Fibroblast of lung (primary cell): ENCODE measurements around the gene ENG. TPM values are rescaled to one million over a fixed set of nuclear protein-coding genes. Genes with fewer than 3 reads are reported as not detected.

ENCODE experiments used
- DNase-seq, 2 donors: peaks; one replicate each; pipeline versions ENCODE4 v3.0.0 to v3.0.0-alpha.2; 2010; ENCODE audit warnings: low read depth in 2 of 2
- H2AFZ ChIP-seq: 2 replicates; pipeline ENCODE4 v1.5.1; 2012; ENCODE audit warnings: low read length, control low read depth, inconsistent platforms
- H3K27ac ChIP-seq: 2 replicates; pipeline ENCODE4 v1.5.1; 2011; ENCODE audit warnings: low read length, control low read depth; ENCODE audit not compliant: insufficient read depth
- H3K27me3 ChIP-seq: 2 replicates; pipeline ENCODE4 v1.5.1; 2011; ENCODE audit warnings: mild to moderate bottlenecking, low read length; ENCODE audit not compliant: control insufficient read depth, insufficient read depth
- H3K36me3 ChIP-seq: 2 replicates; pipeline ENCODE4 v1.5.1; 2011; ENCODE audit warnings: low read length; ENCODE audit not compliant: control insufficient read depth, insufficient read depth
- H3K4me1 ChIP-seq: 2 replicates; pipeline ENCODE4 v1.5.1; 2011; ENCODE audit warnings: low read length; ENCODE audit not compliant: control insufficient read depth, insufficient read depth; ENCODE audit errors: extremely low read depth
- H3K4me2 ChIP-seq: 2 replicates; pipeline ENCODE4 v1.5.1; 2011; ENCODE audit warnings: low read length, control low read depth; ENCODE audit not compliant: insufficient read depth; ENCODE audit errors: extremely low read depth
- H3K4me3 ChIP-seq, 4 experiments: fragments of 200-600 bp in 1 of 4; sonication (generic) in 1 of 4; replicated peaks in 1 of 4; 2 replicates each; pipeline ENCODE4 v1.5.1; 2011 to 2016; ENCODE audit warnings: low read length in 4 of 4, low read depth in 3 of 4, mild to moderate bottlenecking in 3 of 4, control low read depth in 2 of 4, inconsistent platforms in 1 of 4, mixed read lengths in 1 of 4; ENCODE audit not compliant: insufficient read depth in 1 of 4; ENCODE audit errors: control extremely low read depth in 1 of 4
- H3K79me2 ChIP-seq: 2 replicates; pipeline ENCODE4 v1.5.1; 2012; ENCODE audit warnings: mild to moderate bottlenecking, low read length, inconsistent platforms; ENCODE audit not compliant: control insufficient read depth, insufficient read depth
- H3K9ac ChIP-seq: 2 replicates; pipeline ENCODE4 v1.5.1; 2011; ENCODE audit warnings: mild to moderate bottlenecking, low read length, control low read depth; ENCODE audit not compliant: insufficient read depth
- H3K9me3 ChIP-seq: 2 replicates; pipeline ENCODE4 v1.5.1; 2012; ENCODE audit warnings: low read depth, low read length; ENCODE audit not compliant: control insufficient read depth, insufficient read depth
- H4K20me1 ChIP-seq: 2 replicates; pipeline ENCODE4 v1.5.1; 2011; ENCODE audit warnings: low read length; ENCODE audit not compliant: control insufficient read depth, insufficient read depth; ENCODE audit errors: extremely low read depth
- CTCF ChIP-seq, 2 donors: IDR thresholded peaks in 1 of 2; conservative IDR thresholded peaks in 1 of 2; 1 replicate in 1 of 2; 2 replicates in 1 of 2; pipeline ENCODE4 v1.5.1; 2011 to 2012; ENCODE audit warnings: low read length in 2 of 2, control low read depth in 1 of 2, inconsistent platforms in 1 of 2, low read depth in 1 of 2, mild to moderate bottlenecking in 1 of 2
- EZH2 ChIP-seq: IDR thresholded peaks from 2 replicates; pipeline ENCODE4 v1.5.1; 2012; ENCODE audit warnings: low read length, control low read depth, mild to moderate bottlenecking; ENCODE audit errors: missing control alignments
- polyA plus RNA-seq, 2 donors: library from polyadenylated mRNA; depleted of rRNA in 1 of 2; stranded (reverse) in 1 of 2; unstranded in 1 of 2; fragments of >200 nt; gene quantifications; 2 replicates each; pipeline ENCODE4 v1.2.1, GENCODE V29; 2011 to 2012; ENCODE audit warnings: missing spikeins in 1 of 2
- total RNA-seq: library from RNA; depleted of rRNA; stranded (reverse); fragments of >200 nt; gene quantifications from 2 replicates; pipeline ENCODE4 v1.2.1, GENCODE V29; 2014

The ENG gene
- total and polyA plus RNA-seq, 2 donors (not counting 1 experiment from before 2014, with no cell fraction given) = 30.4 to 59.0 TPM

- Histone ChIP-seq H3K27me3 (no peaks in the 10 kb centered on the region), H3K27ac (no peak overlapping the region), H4K20me1 (no peaks in the 10 kb centered on the region), H3K4me3 (no peak overlapping the region), H3K4me2 (no peak overlapping the region), H3K9me3 (no peaks in the 10 kb centered on the region), H3K79me2 (peaks cover 10% of the 10 kb centered on the region), H3K36me3 (peaks cover 19% of the 10 kb centered on the region), H3K4me1 (peaks cover 11% of the 10 kb centered on the region), H3K9ac (no peak overlapping the region), H2AFZ (no peak overlapping the region)
- DNase-seq = no peak
- no peak for TF ChIP-seq CTCF (conservative IDR thresholded peaks at IDR 0.05 in 1 of 2, IDR thresholded peaks at IDR 0.05 in 1 of 2; ENCODE audit: low read depth in 1 of 2, low read length in 2 of 2)
Measured at GRCh38 chr9:127794001-127794791, 60.3 kb downstream of the ENG start.

GRCh38 chr9:127793093-127793708, 61.3 kb downstream of the ENG start:
- H4K20me1 ChIP-seq = no peaks in the 10 kb centered on the region
- H3K9ac ChIP-seq = no peak overlapping the region
- H3K4me2 ChIP-seq = no peak overlapping the region
- H3K79me2 ChIP-seq = peaks cover 20% of the 10 kb centered on the region
- no peaks in the 10 kb centered on the region for H3K9me3 ChIP-seq
- no peak overlapping the region for H2AFZ ChIP-seq
- H3K4me3 ChIP-seq = no peak overlapping the region
- no peak for TF ChIP-seq CTCF (conservative IDR thresholded peaks at IDR 0.05 in 1 of 2, IDR thresholded peaks at IDR 0.05 in 1 of 2; ENCODE audit: low read depth in 1 of 2, low read length in 2 of 2)
- TF ChIP-seq EZH2 = no peak
- peaks cover 28% of the 10 kb centered on the region for H3K36me3 ChIP-seq
- H3K4me1 ChIP-seq = peaks cover 11% of the 10 kb centered on the region
- no peaks in the 10 kb centered on the region for H3K27me3 ChIP-seq
- H3K27ac ChIP-seq = peak overlapping the region; percentile 41
- peak in 1 of 2 donors; percentile 50 for DNase-seq

GRCh38 chr9:127792417-127793031, 61.9 kb downstream of the ENG start:
- Histone ChIP-seq H4K20me1 (no peaks in the 10 kb centered on the region), H3K4me1 (peaks cover 14% of the 10 kb centered on the region), H3K9ac (no peak overlapping the region), H3K36me3 (peaks cover 35% of the 10 kb centered on the region), H2AFZ (no peak overlapping the region), H3K79me2 (peaks cover 27% of the 10 kb centered on the region), H3K4me3 (no peak overlapping the region), H3K27me3 (no peaks in the 10 kb centered on the region), H3K27ac (peak overlapping the region; percentile 9), H3K4me2 (no peak overlapping the region), H3K9me3 (no peaks in the 10 kb centered on the region)
- no peak for DNase-seq
- TF ChIP-seq EZH2 (no peak), CTCF (conservative IDR thresholded peaks at IDR 0.05 in 1 of 2, IDR thresholded peaks at IDR 0.05 in 1 of 2; ENCODE audit: low read depth in 1 of 2, low read length in 2 of 2) (no peak)
